Activated naive CD8-positive, alpha-beta T cell treated with anti-CD3 and anti-CD28 coated beads, Interleukin-2, amount 10 ng/mL, durations not matched to agents 7 days and 5 days (primary cell): ENCODE results near the gene SLC17A9. TPM values are rescaled to one million over a fixed set of nuclear protein-coding genes. Genes with fewer than 3 reads are reported as not detected.
A peak's percentile ranks its signal among the peaks of the same experiment; 100 is the strongest.

Experiments used
- ATAC-seq: fragments of 150-1000 bp; cut with Tn5 transposase; one replicate; pipeline ENCODE4 v1.10.0; 2021; ENCODE audit warnings: low read depth, moderate library complexity
- POLR2A ChIA-PET: fragments of 350-600 bp; sonication (Branson Sonifier 250); formaldehyde crosslinking; loops from one replicate; lab custom pipeline; 2021; ENCODE audit warnings: antibody characterized with exemption; lab: Charles Lee
- DNase-seq: peaks from one replicate; pipeline ENCODE4 v3.0.0; 2021
- H3K27ac Mint-ChIP-seq: one replicate; pipeline ENCODE4 v1.8.0; 2022; ENCODE audit warnings: mild to moderate bottlenecking, mixed read lengths
- H3K27me3 Mint-ChIP-seq: one replicate; pipeline ENCODE4 v1.8.0; 2022; ENCODE audit warnings: mild to moderate bottlenecking, moderate library complexity, mixed read lengths
- H3K36me3 Mint-ChIP-seq: one replicate; pipeline ENCODE4 v1.8.0; 2021; ENCODE audit warnings: mild to moderate bottlenecking, mixed read lengths
- H3K4me1 Mint-ChIP-seq: one replicate; pipeline ENCODE4 v1.8.0; 2021; ENCODE audit warnings: mixed read lengths
- H3K4me3 Mint-ChIP-seq: one replicate; pipeline ENCODE4 v1.8.0; 2022; ENCODE audit warnings: mild to moderate bottlenecking, moderate library complexity, mixed read lengths
- H3K9me3 Mint-ChIP-seq: one replicate; pipeline ENCODE4 v1.8.0; 2021; ENCODE audit warnings: mixed read lengths
- total RNA-seq, 2 experiments: library from RNA; stranded (reverse); gene quantifications; one replicate each; pipeline ENCODE4 v1.2.3, GENCODE V29; 2021

The SLC17A9 gene
- total RNA-seq, 2 experiments from 2014 or later: 40.9 to 43.5 TPM

DNA sequence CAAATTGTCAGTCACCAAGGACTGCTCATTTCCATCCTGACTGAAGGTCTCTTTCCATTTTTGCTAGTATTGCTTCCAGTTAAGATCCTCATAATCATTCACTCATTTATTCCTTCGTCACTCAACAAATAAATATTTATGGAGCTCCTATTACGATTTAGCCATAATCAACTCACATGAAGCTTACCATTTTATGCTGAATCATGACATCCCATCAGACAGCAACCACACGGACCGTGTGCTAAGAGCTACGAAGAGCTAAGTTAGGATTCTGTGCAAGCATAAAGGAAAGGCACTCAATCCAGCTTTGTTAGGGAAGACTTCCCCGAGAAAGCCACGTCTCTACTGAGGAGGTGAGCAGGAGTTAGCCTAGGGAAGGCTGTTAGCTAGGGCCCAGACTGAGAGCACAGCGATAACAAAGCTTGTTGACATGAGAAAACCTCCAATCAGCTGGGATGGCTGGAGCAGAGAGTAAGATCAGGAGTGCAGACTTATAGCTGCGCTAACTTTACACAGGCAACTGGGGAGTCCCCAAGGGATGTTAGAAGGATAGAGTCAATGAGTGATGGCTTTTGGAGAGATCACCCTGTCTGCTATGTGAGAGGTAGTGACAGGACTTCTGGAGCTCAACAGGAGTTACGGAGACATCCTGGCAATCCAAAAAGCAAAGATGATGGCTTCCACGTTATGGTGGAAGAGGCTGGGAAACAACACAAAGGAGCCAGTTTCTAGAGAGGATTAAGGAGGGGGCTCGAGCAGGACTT, 17.1 kb upstream of the SLC17A9 start:
- DNase-seq (peak; percentile 7), ATAC-seq (no peak)
- H3K4me1 Mint-ChIP-seq: peaks cover 26% of the 10 kb centered on the region
- H3K36me3 Mint-ChIP-seq: peaks cover 16% of the 10 kb centered on the region
- no peak overlapping the region for H3K4me3 Mint-ChIP-seq
- H3K27ac Mint-ChIP-seq: no peak overlapping the region
- POLR2A ChIA-PET: interaction anchor here (1.1 to 6.6 kb wide), 5 partner anchors 9 to 31 kb away, joined by 3 to 85 read pairs (median 10); partner anchors contain the start of genes DIDO1 and SLC17A9
- no peaks in the 10 kb centered on the region for H3K27me3 Mint-ChIP-seq
- no peaks in the 10 kb centered on the region for H3K9me3 Mint-ChIP-seq

DNA sequence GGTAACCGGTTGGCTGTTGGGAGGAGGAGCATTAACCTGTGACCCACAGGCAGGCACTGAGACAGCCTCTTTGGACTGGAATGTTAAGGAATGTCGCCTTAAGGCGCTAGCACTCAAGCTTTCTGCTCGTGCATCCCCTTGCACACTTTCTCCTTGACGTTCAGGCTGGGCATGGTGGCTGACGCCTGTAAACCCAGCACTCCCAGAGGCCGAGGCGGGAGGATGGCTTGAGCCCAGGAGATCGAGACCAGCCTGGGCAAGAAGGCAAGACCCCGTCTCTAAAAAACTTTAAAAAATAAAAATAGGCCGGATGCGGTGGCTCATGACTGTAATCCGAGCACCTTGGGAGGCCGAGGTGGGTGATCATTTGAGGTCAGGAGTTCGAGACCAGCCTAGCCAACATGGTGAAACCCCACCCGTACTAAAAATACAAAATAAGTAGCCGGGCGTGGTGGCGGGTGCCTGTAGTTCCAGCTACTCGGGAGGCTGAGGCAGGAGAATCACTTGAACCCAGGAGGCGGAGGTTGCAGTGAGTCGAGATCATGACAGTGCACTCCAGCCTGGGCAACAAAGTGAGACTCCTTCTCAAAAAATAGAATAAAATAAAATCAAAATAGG, 16.4 kb upstream of the SLC17A9 start:
- Mint-ChIP-seq H3K9me3 (no peaks in the 10 kb centered on the region), H3K27me3 (no peaks in the 10 kb centered on the region), H3K36me3 (peaks cover 18% of the 10 kb centered on the region), H3K4me3 (no peak overlapping the region), H3K27ac (no peak overlapping the region), H3K4me1 (peaks cover 22% of the 10 kb centered on the region)
- DNase-seq (no peak), ATAC-seq (no peak)
- POLR2A ChIA-PET: interaction anchor here (1.1 to 6.6 kb wide), 5 partner anchors 9 to 278 kb away, joined by 3 to 85 read pairs (median 34); partner anchors contain the start of genes DIDO1 and SLC17A9

DNA sequence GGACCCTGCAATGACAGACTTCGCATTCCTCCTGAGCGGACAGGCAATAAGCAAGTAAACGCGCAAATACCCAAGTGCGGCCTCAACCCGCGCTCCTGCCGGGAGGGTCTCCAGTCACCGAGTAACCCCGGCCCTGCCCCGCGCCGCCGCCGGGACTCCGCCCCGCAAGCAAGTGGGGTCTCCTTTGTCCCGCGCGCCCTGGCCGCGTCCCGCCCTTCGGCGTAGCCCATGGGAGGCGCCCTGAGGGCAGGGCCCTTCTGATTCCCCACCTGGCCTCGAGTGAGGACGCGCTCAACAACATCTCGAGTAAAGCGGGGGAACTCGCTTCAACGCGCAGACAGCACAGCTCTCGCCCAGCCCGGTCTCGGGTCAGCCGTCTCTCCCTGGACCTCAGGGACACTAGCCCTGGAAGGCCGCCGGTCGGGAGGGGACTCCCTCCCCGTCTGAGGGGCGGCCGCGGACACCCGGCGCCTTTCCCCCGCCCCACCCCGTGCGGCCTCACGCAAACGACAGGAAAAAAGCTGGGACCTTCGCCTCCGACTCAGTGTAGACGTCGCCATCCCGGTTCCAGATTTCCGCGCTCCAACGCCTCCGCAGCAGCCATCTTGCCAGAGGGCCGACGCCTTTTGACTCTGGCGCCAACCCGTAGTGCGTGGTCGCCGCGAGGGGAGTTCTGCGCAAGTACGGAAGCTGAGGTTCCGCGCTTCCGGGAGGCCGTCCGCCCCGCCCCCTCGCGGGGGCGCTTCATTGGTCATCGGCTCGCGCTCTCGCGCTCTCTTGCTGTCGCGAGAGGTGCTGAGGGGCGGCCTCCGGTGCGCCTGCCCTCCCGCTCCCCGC, 15.0 kb upstream of the SLC17A9 start:
- H3K9me3 Mint-ChIP-seq: no peaks in the 10 kb centered on the region
- H3K4me1 Mint-ChIP-seq: peaks cover 25% of the 10 kb centered on the region
- DNase-seq: peak; percentile 99
- H3K36me3 Mint-ChIP-seq: peaks cover 18% of the 10 kb centered on the region
- peak overlapping the region; percentile 97 for H3K27ac Mint-ChIP-seq
- H3K27me3 Mint-ChIP-seq: no peaks in the 10 kb centered on the region
- POLR2A ChIA-PET: interaction anchor here (0.6 to 6.6 kb wide), 9 partner anchors 11 to 277 kb away, joined by 3 to 85 read pairs (median 5); partner anchors contain the start of genes DIDO1 and SLC17A9
- ATAC-seq: peak; percentile 85
- no peak overlapping the region for H3K4me3 Mint-ChIP-seq

DNA sequence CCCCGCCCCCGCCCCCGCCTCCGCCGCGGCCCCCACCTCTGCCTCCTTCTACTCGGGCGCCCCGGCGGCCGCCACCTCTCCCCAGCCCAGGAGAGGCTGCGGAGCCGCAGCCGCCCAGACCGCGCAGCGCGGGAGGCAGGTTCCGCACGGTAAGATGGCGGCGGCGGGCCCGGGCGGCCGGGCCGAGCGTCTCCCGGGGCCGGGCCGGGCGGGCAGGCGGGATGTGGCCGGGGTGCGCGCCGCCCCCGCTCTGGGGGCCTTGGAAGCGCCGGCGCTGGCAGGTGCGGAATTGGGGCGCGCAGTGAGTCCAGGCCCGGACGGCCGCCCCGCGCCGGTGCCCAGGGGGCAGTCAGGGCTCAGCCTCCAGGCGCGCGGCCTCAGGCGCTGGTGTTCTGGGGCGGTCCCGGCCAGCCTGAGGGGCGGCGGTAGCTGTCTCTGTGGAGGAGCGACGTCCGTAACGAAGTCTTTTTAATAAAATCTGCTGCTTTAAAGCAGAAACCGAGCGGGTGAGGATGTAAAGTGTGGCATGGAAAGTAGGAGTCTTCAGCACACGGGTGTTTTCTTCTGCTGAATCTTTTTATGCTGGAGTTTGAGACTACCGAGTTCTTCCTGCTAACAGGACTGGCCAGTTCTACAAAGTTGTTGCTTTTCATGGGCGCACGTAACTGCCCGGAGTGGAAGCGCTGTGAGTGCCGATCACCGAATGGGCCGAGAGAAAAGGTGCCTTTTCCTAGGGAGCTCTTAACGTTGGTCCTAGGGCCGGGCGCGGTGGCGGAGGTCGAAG, 14.2 kb upstream of the SLC17A9 start, which contains the start of gene GID8:
TSS of gene GID8 (plus strand) at position 43 of the 784 bp plus-strand sequence. CDS start 3,356 bp downstream, outside the sequence.
- ATAC-seq (peak; percentile 60), DNase-seq (peak; percentile 39)
- H3K9me3 Mint-ChIP-seq: no peaks in the 10 kb centered on the region
- H3K4me1 Mint-ChIP-seq: peaks cover 20% of the 10 kb centered on the region
- POLR2A ChIA-PET: interaction anchor here (0.6 to 6.6 kb wide), 6 partner anchors 10 to 50 kb away, joined by 3 to 85 read pairs (median 25); partner anchors contain the start of genes DIDO1 and SLC17A9
- H3K36me3 Mint-ChIP-seq: peaks cover 13% of the 10 kb centered on the region
- H3K27me3 Mint-ChIP-seq: no peaks in the 10 kb centered on the region
- peak within 1 kb of the TSS; percentile 97 for H3K27ac Mint-ChIP-seq
- peak within 1 kb of the TSS; percentile 96 for H3K4me3 Mint-ChIP-seq

DNA sequence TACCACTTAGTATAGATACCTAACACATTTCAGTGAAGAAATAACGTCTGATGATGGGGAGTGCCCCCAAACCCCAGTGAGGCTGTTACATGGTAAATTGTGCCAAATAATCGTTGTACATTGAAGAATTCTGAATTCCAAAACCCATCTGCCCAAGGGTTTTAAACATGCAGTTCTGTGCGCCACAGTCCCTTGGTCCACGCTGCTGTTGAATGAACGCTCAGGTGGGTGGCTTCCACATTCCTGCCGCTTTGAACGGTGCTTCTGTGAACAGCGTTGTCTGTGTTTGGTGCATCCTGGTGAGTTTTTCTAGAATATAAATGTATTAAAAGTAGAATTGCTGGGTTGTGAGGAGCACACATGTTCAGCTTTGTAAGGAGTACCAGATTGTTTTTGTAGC, 11.6 kb upstream of the SLC17A9 start:
- Mint-ChIP-seq H3K27me3 (no peaks in the 10 kb centered on the region), H3K9me3 (no peaks in the 10 kb centered on the region), H3K4me3 (no peak overlapping the region), H3K4me1 (peaks cover 18% of the 10 kb centered on the region), H3K27ac (no peak overlapping the region), H3K36me3 (peaks cover 19% of the 10 kb centered on the region)
- DNase-seq (peak; percentile 0), ATAC-seq (no peak)
- POLR2A ChIA-PET: no interaction called here

DNA sequence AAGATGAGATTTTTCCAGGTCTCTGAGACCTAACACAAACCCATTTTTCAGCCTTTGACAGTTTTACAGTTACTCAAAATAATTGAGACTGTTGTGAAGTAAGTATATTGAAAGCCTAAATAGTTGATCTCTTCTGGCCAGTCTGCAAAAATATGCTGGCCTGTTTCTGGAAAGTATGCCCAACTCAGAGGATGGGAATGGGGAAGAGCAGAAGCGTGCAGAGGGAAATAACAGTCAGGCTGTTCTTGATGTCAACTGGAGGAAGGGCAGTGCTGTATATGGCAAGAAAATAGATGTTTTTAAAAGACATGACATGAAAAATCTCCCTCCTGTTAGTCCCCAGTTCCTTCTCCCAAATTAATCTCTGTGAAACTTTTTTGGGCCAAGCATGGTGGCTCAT, 10.7 kb upstream of the SLC17A9 start:
- Mint-ChIP-seq H3K4me1 (peaks cover 20% of the 10 kb centered on the region), H3K27me3 (no peaks in the 10 kb centered on the region), H3K4me3 (no peak overlapping the region), H3K36me3 (peaks cover 21% of the 10 kb centered on the region), H3K9me3 (no peaks in the 10 kb centered on the region), H3K27ac (no peak overlapping the region)
- DNase-seq: no peak
- POLR2A ChIA-PET: no interaction called here
- ATAC-seq: no peak

DNA sequence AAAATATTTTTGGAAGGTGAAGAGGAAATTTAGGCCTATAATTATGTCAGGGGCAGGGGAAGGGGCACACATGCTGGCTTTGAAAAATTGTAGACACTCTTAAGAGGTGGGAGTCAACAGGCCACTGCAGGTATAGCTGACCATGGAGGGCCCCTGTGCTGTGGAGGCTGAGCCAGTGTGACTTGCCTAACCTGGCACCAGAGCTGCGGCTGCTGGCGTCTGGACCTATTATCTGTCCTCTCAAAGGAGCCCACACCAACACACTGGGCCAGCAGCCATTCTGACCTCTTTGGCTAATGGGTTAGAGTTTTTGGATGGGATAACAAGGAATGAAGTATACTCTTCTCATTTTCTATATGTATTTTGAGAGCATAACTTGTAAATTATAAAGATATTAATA, 10.1 kb upstream of the SLC17A9 start:
- Mint-ChIP-seq H3K27ac (no peak overlapping the region), H3K4me1 (peaks cover 19% of the 10 kb centered on the region), H3K36me3 (peaks cover 24% of the 10 kb centered on the region), H3K4me3 (no peak overlapping the region), H3K9me3 (no peaks in the 10 kb centered on the region), H3K27me3 (no peaks in the 10 kb centered on the region)
- ATAC-seq (no peak), DNase-seq (peak; percentile 9)
- POLR2A ChIA-PET: no interaction called here

DNA sequence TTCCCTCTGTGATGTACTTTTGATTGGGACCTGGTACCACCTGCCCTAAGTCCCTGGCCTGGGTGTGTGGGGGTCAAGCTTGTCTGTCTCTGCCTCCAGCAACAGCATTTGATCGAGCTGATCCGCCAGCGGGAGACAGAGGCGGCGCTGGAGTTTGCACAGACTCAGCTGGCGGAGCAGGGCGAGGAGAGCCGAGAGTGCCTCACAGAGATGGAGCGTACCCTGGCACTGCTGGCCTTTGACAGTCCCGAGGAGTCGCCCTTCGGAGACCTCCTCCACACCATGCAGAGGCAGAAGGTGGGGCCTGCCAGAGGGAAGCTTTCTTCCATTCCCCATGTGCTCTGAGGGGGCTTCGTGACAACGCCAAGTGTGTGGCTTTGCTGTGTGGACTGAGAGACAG, 9.1 kb upstream of the SLC17A9 start:
- Mint-ChIP-seq H3K27ac (no peak overlapping the region), H3K9me3 (no peaks in the 10 kb centered on the region), H3K36me3 (peaks cover 31% of the 10 kb centered on the region), H3K27me3 (no peaks in the 10 kb centered on the region), H3K4me1 (peaks cover 19% of the 10 kb centered on the region), H3K4me3 (no peak overlapping the region)
- POLR2A ChIA-PET: no interaction called here
- peak; percentile 17 for DNase-seq
- no peak for ATAC-seq

DNA sequence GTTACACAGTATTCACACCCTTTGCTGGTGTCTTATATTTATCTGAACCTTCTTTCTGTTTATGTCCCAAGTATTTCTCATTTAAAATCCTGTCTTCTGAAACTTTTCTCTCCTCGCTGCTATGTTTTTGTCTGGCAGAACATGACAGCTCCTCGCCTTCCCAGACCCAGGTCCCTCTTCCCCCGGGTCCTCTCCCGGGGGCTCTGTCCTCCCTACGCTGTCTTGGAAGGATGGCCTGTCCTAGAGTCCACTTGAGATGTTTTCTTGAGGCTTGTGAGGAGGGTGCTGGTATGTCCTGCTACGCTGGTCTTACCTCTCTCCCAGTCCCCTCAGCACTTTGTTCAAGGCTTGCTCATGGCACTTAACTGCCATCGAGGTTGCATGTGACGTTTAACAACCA, 8.3 kb upstream of the SLC17A9 start:
- ATAC-seq: no peak
- Mint-ChIP-seq H3K4me3 (no peak overlapping the region), H3K36me3 (peaks cover 37% of the 10 kb centered on the region), H3K4me1 (peaks cover 17% of the 10 kb centered on the region), H3K27me3 (no peaks in the 10 kb centered on the region), H3K9me3 (peaks cover 1% of the 10 kb centered on the region), H3K27ac (no peak overlapping the region)
- POLR2A ChIA-PET: no interaction called here
- DNase-seq: peak; percentile 6

DNA sequence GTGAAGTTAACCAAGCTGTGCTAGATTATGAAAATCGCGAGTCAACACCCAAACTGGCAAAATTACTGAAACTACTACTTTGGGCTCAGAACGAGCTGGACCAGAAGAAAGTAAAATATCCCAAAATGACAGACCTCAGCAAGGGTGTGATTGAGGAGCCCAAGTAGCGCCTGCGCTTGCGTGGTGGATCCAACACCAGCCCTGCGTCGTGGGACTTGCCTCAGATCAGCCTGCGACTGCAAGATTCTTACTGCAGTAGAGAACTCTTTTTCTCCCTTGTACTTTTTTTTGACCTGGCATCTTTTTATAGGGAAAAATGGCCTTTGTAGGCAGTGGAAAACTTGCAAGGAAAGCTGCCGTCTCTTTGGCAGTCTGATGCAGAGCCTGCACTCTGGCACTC, 7.8 kb upstream of the SLC17A9 start:
- no peaks in the 10 kb centered on the region for H3K27me3 Mint-ChIP-seq
- no peak for ATAC-seq
- peaks cover 37% of the 10 kb centered on the region for H3K36me3 Mint-ChIP-seq
- no peak overlapping the region for H3K27ac Mint-ChIP-seq
- peaks cover 1% of the 10 kb centered on the region for H3K9me3 Mint-ChIP-seq
- peak; percentile 7 for DNase-seq
- H3K4me3 Mint-ChIP-seq: no peak overlapping the region
- peaks cover 12% of the 10 kb centered on the region for H3K4me1 Mint-ChIP-seq
- POLR2A ChIA-PET: no interaction called here

DNA sequence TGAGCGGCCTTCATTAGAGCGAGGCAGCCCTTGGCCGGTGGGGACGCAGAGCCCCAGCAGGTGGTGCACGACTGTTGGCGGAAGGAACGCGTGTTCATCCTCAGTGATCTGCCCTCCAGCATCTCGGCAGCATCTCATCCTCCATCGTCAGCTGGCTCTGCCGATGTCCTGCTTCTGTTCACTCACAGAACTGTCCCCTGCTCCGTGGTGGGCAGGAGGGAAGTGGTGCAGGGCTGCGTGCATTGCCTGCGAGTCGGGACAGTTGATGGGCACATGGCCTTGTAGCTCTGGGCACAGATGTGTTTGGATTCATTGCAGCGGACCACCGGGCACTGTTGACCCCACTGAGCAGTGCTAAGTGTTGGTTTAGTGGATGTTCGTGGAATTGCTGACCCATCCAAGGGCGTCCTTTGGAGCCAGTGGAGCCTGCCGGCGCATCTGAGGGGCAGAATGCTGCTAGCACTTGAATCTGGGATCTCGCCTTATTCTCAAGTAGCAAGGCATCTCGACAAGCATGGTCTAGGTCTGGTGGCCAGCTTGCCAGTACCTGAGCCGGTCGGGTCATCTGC, 6.7 kb upstream of the SLC17A9 start:
- no peak for ATAC-seq
- Mint-ChIP-seq H3K9me3 (peaks cover 1% of the 10 kb centered on the region), H3K27ac (no peak overlapping the region), H3K27me3 (no peaks in the 10 kb centered on the region), H3K36me3 (peaks cover 46% of the 10 kb centered on the region), H3K4me1 (peaks cover 9% of the 10 kb centered on the region), H3K4me3 (no peak overlapping the region)
- POLR2A ChIA-PET: interaction anchor here (0.6 kb wide), 1 partner anchor 38 kb away, joined by 3 read pairs; no protein-coding TSS in a partner anchor
- peak; percentile 21 for DNase-seq

DNA sequence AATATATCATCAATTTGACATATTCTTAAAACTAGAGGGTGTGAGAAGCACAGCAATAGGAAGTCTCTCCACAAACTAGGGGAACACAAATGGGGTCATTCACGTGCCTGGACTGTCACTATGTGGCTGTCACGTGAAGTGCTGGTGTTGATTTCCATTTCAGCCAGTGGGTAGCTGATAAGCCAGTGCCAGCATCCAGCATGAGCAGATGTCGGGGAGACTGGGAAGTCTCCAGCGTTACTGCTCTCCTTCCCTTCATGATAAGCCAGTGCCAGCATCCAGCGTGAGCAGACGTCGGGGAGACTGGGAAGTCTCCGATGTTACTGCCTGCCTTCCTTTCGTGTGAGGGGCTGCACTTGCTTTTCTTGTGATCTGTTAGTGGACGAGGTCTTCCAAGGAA, 5.6 kb upstream of the SLC17A9 start:
- DNase-seq (peak; percentile 5), ATAC-seq (no peak)
- no peak overlapping the region for H3K4me3 Mint-ChIP-seq
- H3K27me3 Mint-ChIP-seq: no peaks in the 10 kb centered on the region
- peaks cover 1% of the 10 kb centered on the region for H3K9me3 Mint-ChIP-seq
- no peak overlapping the region for H3K27ac Mint-ChIP-seq
- peaks cover 7% of the 10 kb centered on the region for H3K4me1 Mint-ChIP-seq
- POLR2A ChIA-PET: interaction anchor here (3.9 kb wide), 1 partner anchor 9 kb away, joined by 16 read pairs; the partner anchor contains the start of gene GID8
- peaks cover 47% of the 10 kb centered on the region for H3K36me3 Mint-ChIP-seq
